Mucosa of descending colon (tissue), 3 donors: Measurements from ENCODE around the gene DHRS7C. TPM values are rescaled to one million over a fixed set of nuclear protein-coding genes. Genes with fewer than 3 reads are reported as not detected.

Experiments
- ATAC-seq: fragments of 200-7000 bp; cut with Tn5 transposase; one replicate; pipeline ENCODE4 v1.9.1; 2020; ENCODE audit warnings: mild to moderate bottlenecking, moderate library complexity
- DNase-seq, 3 donors: peaks; one replicate each; pipeline ENCODE4 v3.0.0-alpha.2; 2020
- H3K36me3 ChIP-seq: fragments of 200-600 bp; one replicate; pipeline ENCODE4 v1.8.0; 2021; ENCODE audit warnings: low read depth, mild to moderate bottlenecking
- H3K4me1 ChIP-seq: fragments of 200-600 bp; one replicate; pipeline ENCODE4 v1.8.0; 2021; ENCODE audit warnings: low read depth, mild to moderate bottlenecking
- H3K4me3 ChIP-seq: fragments of 200-600 bp; one replicate; pipeline ENCODE4 v1.8.0; 2021; ENCODE audit warnings: mild to moderate bottlenecking
- H3K9me3 ChIP-seq: fragments of 200-600 bp; one replicate; pipeline ENCODE4 v1.8.0; 2021; ENCODE audit warnings: mild to moderate bottlenecking
- CTCF ChIP-seq: fragments of 200-600 bp; IDR thresholded peaks from one replicate; pipeline ENCODE4 v1.8.0; 2022; ENCODE audit warnings: antibody characterized with exemption, mild to moderate bottlenecking
- intact Hi-C, 2 donors: fragments of 100-400 bp; cut with DNase I in 1 of 2; cut with micrococcal nuclease in 1 of 2; formaldehyde crosslinking; loops; one replicate each; pipeline versions ENCODE4 v1.11.0 to v1.11.1; 2022; cut with DNase I, micrococcal nuclease
- total RNA-seq, 3 donors: library from RNA; stranded (reverse); fragmentation: NEBNext Ultra II Directional in 2 of 3; extraction: Animal tissue kit (Norgen Biotek cat#: 25700) in 2 of 3; gene quantifications; one replicate each; pipeline versions ENCODE4 v1.2.1 to v1.2.4, GENCODE V29; 2021 to 2023
- donor health status: DM: no; HTN: no; CAD: no; lungs with moderate emphysema.
- donor health status: DM: no; HTN: no; CAD: no.
- donor health status: DM: no; HTN: yes; CAD: no.

DHRS7C gene
- total RNA-seq, 3 donors from 2014 or later = 0.85 TPM; not detected in 2

DNA sequence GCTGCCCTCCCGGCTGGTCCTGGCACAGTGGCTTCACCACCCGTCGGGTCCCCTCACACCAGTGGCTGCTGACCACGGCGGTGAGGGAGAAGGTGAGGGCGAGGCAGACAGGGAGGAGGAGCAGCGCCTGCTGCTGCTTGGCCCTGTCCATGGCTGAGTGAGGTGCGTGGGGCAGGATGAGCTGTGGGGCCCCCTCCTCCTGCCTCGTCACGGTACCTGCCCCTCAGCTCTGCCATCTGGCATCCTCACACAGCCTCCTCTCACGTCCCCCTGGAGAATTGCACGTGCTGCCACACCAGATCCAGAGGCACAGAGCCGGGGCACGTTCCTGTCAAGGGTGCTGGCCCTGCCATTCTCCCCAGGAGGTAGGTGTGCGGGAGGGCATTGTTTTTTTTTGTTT, 30.5 kb upstream of the DHRS7C start, which contains the start of gene GSG1L2:
TSS of gene GSG1L2 (minus strand) at position 159 of the 400 bp plus-strand sequence. CDS start at position 151, 8 bp downstream.
- Histone ChIP-seq H3K9me3 (no peaks in the 10 kb centered on the region), H3K36me3 (no peaks in the 10 kb centered on the region), H3K4me1 (no peaks in the 10 kb centered on the region), H3K4me3 (no peak within 1 kb of the TSS)
- intact Hi-C loops = no loop called here
- DNase-seq = no peak
- no peak for TF ChIP-seq CTCF
- ATAC-seq = no peak

DNA sequence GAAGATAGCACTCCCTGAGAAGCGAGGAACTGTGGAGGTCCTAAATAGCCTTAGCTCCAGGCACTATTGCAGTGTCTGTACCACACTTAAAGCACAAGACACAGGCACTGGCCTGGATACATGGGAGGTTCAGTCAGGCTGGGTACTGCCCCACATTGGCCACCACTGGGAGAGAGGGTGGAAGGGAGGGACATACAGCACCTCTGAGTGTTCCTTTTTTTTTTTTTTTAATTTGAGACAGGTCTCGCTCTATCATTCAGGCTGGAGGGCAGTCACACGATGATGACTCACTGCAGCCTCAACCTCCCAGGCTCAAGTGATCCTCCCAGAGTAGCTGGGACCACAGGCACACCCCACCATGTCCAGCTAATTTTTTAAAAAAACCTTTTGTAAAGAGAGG, 29.1 kb upstream of the DHRS7C start:
- no peaks in the 10 kb centered on the region for H3K36me3 ChIP-seq
- H3K9me3 ChIP-seq = no peaks in the 10 kb centered on the region
- ATAC-seq (no peak), DNase-seq (no peak)
- no peak overlapping the region for H3K4me3 ChIP-seq
- H3K4me1 ChIP-seq = no peaks in the 10 kb centered on the region
- intact Hi-C loops = no loop called here
- no peak for TF ChIP-seq CTCF

DNA sequence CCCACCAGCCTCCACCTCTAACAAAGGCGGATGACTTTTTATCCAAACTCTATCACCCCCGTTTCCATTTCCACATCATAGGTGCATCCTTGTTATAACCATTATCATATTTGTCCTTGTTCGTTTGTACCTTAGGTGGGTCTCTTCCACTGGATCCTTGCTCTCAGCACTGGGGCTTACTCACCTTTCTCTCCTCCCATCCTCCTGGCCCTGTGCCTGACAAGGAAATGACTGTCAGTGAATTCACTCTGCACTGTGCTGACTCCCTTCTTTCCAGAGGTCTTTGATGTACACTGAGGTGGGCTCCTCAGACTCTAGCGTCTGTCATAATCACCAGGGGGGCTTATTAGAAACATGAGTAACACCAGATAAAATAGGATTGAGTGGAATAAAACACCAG, 27.4 kb upstream of the DHRS7C start:
- Histone ChIP-seq H3K9me3 (no peaks in the 10 kb centered on the region), H3K36me3 (no peaks in the 10 kb centered on the region), H3K4me1 (no peaks in the 10 kb centered on the region), H3K4me3 (no peak overlapping the region)
- TF ChIP-seq CTCF = no peak
- intact Hi-C loops = no loop called here
- ATAC-seq (no peak), DNase-seq (no peak)

DNA sequence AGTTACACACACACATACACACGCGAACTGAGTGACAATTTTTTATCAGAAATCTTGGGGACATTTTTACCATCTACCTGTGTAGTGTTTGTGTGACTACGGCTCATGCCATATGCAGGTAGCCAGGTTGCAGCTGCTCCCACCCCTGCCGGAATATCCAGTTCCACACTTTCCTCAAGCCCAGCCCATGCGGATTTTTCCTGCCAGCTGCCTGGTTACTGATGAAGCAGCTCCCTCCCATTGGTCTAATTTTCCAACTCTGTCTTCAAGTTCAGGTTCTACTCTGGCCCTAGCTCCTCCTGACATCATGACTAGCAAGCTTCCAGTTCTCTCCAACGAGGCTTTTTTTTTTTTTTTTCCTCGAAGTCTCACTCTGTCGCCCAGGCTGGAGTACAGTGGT, 25.7 kb upstream of the DHRS7C start:
- intact Hi-C loops = no loop called here
- no peak for TF ChIP-seq CTCF
- DNase-seq = peak in 1 of 3 donors; percentile 39
- Histone ChIP-seq H3K9me3 (no peaks in the 10 kb centered on the region), H3K4me1 (no peaks in the 10 kb centered on the region), H3K36me3 (no peaks in the 10 kb centered on the region), H3K4me3 (no peak overlapping the region)
- peak; percentile 67 for ATAC-seq

DNA sequence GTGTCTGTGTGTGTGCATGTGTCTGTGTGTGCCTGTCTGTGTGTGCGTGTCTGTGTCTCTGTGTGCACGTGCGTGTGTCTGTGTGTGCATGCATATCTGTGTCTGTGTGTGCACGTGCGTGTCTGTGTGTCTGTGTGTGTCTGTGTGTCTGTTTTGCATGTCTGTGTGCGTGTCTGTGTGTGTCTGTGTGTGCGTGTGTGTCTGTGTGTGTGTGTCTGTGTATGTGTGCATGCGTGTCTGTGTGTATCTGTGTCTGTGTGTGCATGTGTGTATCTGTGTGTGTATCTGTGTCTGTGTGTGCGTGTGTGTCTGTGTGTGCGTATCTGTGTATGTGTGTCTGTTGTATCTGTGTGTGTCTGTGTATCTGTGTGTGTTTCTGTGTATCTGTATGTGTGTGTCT, 25.1 kb upstream of the DHRS7C start:
- DNase-seq (no peak), ATAC-seq (no peak)
- Histone ChIP-seq H3K4me3 (no peak overlapping the region), H3K36me3 (no peaks in the 10 kb centered on the region), H3K9me3 (no peaks in the 10 kb centered on the region), H3K4me1 (no peaks in the 10 kb centered on the region)
- intact Hi-C loops = no loop called here
- no peak for TF ChIP-seq CTCF

DNA sequence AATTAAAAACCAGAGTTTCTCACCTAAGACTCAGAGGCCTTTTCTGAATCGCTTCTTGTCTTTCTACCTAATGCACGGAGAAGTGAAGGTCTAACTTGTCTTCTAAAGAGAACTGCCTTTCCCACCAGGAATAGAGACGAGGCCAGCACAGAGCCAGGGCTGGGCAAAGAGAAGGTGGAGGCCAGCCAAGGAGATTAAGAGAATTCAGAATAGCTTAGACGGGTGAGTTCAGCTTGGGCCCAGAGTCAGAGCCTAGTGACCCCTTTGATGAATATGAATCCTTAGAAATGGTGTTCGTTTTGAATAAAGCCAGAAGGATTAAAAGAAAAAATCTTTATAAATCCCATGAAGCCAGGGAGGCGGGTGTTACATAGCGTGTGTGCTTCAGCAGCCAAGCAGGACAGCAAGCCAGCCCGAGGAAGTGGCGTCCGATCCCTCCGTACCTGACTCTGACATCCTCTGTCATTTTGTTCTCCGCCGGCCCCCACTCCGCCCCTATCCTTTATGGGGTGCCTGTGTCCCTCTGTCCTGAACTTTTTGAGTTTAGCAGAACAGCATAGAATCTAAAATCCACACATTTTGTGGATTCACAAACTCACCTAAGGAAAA, 23.0 kb upstream of the DHRS7C start:
- H3K9me3 ChIP-seq = no peaks in the 10 kb centered on the region
- H3K4me1 ChIP-seq = no peaks in the 10 kb centered on the region
- ATAC-seq (no peak), DNase-seq (no peak)
- no peak for TF ChIP-seq CTCF
- intact Hi-C loops = no loop called here
- H3K36me3 ChIP-seq = no peaks in the 10 kb centered on the region
- no peak overlapping the region for H3K4me3 ChIP-seq
